Neural cell (in vitro differentiated cells): ENCODE data around the gene TRIO. TPM values are rescaled to one million over a fixed set of nuclear protein-coding genes. Genes with fewer than 3 reads are reported as not detected.

Experiments used
- H2AFZ ChIP-seq: fragments of 200-600, 300-800 bp; sonication (generic), shearing (Covaris generic); 2 replicates; pipeline ENCODE4 v1.6.0; 2014; ENCODE audit warnings: low read depth, mild to moderate bottlenecking, antibody characterized with exemption, low read length, moderate library complexity
- H3F3A ChIP-seq: fragments of 200-600 bp; shearing (Covaris generic); 2 replicates; pipeline ENCODE4 v1.6.1; 2016; ENCODE audit warnings: mild to moderate bottlenecking, moderate library complexity, mixed read lengths, antibody characterized with exemption, low read length; ENCODE audit not compliant: insufficient read depth, poor library complexity, severe bottlenecking
- H3K27ac ChIP-seq: fragments of 200-600, 300-800 bp; sonication (generic), shearing (Covaris generic); 2 replicates; pipeline ENCODE4 v1.5.1; 2014; ENCODE audit warnings: mild to moderate bottlenecking, low read length, moderate library complexity
- H3K27me3 ChIP-seq: fragments of 300-800, 200-600 bp; sonication (generic), shearing (Covaris generic); 2 replicates; pipeline ENCODE4 v1.6.0; 2014; ENCODE audit warnings: mild to moderate bottlenecking, low read depth, low read length, moderate library complexity; ENCODE audit not compliant: insufficient read depth
- H3K36me3 ChIP-seq: fragments of 300-800, 200-600 bp; sonication (generic), shearing (Covaris generic); 2 replicates; pipeline ENCODE4 v1.5.1; 2014; ENCODE audit warnings: mild to moderate bottlenecking, antibody characterized with exemption, low read length, moderate library complexity; ENCODE audit not compliant: insufficient read depth
- H3K4me2 ChIP-seq: fragments of 300-800, 200-600 bp; sonication (generic), shearing (Covaris generic); 2 replicates; pipeline ENCODE4 v1.6.0; 2014; ENCODE audit warnings: mild to moderate bottlenecking, low read length
- H3K4me3 ChIP-seq: fragments of 300-800, 200-600 bp; sonication (generic), shearing (Covaris generic); 2 replicates; pipeline ENCODE4 v1.5.1; 2014; ENCODE audit warnings: mild to moderate bottlenecking, low read length, moderate library complexity
- H3K79me2 ChIP-seq: fragments of 200-600 bp; shearing (Covaris generic); replicated peaks from 2 replicates; pipeline ENCODE4 v1.6.0; 2014; ENCODE audit warnings: mild to moderate bottlenecking, low read length, moderate library complexity; ENCODE audit not compliant: insufficient read depth
- H3K9ac ChIP-seq: fragments of 300-800, 200-600 bp; sonication (generic), shearing (Covaris generic); 2 replicates; pipeline ENCODE4 v1.6.1; 2016; ENCODE audit warnings: mild to moderate bottlenecking, low read length, mixed read lengths
- H3K9me2 ChIP-seq: fragments of 200-600 bp; shearing (Covaris generic); 2 replicates; pipeline ENCODE4 v1.6.1; 2016; ENCODE audit warnings: mild to moderate bottlenecking, low read length, mixed read lengths; ENCODE audit not compliant: insufficient read depth
- H3K9me3 ChIP-seq: fragments of 200-600, 300-800 bp; sonication (generic), shearing (Covaris generic); 2 replicates; pipeline ENCODE4 v1.6.1; 2016; ENCODE audit warnings: mild to moderate bottlenecking, mixed run types, low read length, moderate library complexity, mixed read lengths
- H4K20me1 ChIP-seq: fragments of 200-600 bp; shearing (Covaris generic); 2 replicates; pipeline ENCODE4 v1.6.1; 2016; ENCODE audit warnings: mild to moderate bottlenecking, mixed run types; ENCODE audit not compliant: insufficient read depth
- EP300 ChIP-seq: fragments of 450-650 bp; conservative IDR thresholded peaks from 2 replicates; pipeline ENCODE4 v1.6.1; 2014; ENCODE audit warnings: antibody characterized with exemption, mild to moderate bottlenecking, moderate library complexity; ENCODE audit not compliant: poor library complexity, severe bottlenecking
- EZH2 ChIP-seq: fragments of 200-600, 300-800 bp; shearing (Covaris generic), sonication (generic); IDR thresholded peaks from 2 replicates; pipeline ENCODE4 v1.6.1; 2014; ENCODE audit warnings: antibody characterized with exemption, low read length, borderline replicate concordance, mild to moderate bottlenecking; ENCODE audit not compliant: insufficient read depth, poor library complexity, severe bottlenecking
- MXI1 ChIP-seq: fragments of 450-650 bp; conservative IDR thresholded peaks from 2 replicates; pipeline ENCODE4 v1.6.1; 2014; ENCODE audit warnings: antibody characterized with exemption, mild to moderate bottlenecking; ENCODE audit not compliant: poor library complexity, severe bottlenecking
- POLR2AphosphoS5 ChIP-seq: IDR thresholded peaks from 2 replicates; pipeline ENCODE4 v1.6.1; 2012
- RAD21 ChIP-seq: fragments of 450-650 bp; conservative IDR thresholded peaks from 2 replicates; pipeline ENCODE4 v1.6.1; 2014; ENCODE audit warnings: antibody characterized with exemption, mild to moderate bottlenecking, moderate library complexity
- REST ChIP-seq: IDR thresholded peaks from 2 replicates; pipeline ENCODE4 v1.6.1; 2012; ENCODE audit warnings: borderline replicate concordance
- SMC3 ChIP-seq: fragments of 450-650 bp; conservative IDR thresholded peaks from 2 replicates; pipeline ENCODE4 v1.6.1; 2014; ENCODE audit warnings: antibody characterized with exemption, mild to moderate bottlenecking, moderate library complexity; ENCODE audit not compliant: poor library complexity
- TAF1 ChIP-seq: IDR thresholded peaks from 2 replicates; pipeline ENCODE4 v1.6.1; 2012; ENCODE audit warnings: low read depth
- polyA plus RNA-seq: library from polyadenylated mRNA; depleted of rRNA; stranded (reverse); fragments of >200 nt; gene quantifications from 2 replicates; pipeline ENCODE4 v1.2.3, GENCODE V29; 2014
- TF ChIP-seq, protein P1 (sequence below): fragments of 450-650 bp; IDR thresholded peaks from 2 replicates; pipeline ENCODE4 v1.5.1; 2014; ENCODE audit warnings: antibody characterized with exemption, mild to moderate bottlenecking, moderate library complexity; ENCODE audit not compliant: poor library complexity, severe bottlenecking

TRIO gene
- polyA plus RNA-seq, 1 donor from 2014 or later = 168 TPM

DNA sequence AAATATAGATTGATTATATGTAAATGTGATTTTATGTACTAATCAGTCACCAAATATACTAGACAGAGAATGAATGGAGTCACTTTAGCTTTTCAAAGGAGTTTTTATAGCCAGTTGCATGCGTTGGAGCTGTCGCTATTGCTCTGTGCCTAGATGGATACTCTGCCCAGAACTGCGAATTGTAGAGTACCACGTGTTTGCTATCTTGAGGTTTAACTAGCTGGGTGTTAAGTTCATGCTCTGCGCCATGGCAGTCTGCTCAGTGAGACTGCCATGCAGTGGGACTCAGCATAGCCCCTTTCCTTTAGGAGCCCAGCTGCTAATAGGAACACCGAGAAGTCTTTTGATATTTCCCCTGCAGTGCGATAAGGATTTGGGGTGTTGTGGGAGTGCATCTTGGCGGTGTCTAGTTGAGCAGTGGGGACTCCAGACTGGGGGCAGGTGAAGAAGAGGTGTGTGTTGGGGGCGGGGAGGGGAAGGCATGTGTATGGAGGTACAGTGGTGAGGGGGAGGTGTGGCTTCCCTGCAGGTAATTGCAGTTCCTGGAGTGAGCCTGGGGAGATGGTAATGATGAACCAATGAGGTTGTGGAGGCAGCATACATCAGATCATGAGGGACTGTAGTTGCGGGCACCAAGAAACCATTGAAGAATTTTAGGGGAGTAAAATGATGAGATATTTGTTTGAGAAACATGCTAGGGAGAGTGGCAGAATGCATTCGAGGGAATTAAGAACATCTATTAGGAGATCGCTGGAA lies 118.9 kb downstream of the TRIO start:
- H3K27ac ChIP-seq = no peak overlapping the region
- H3K4me2 ChIP-seq = no peak overlapping the region
- no peaks in the 10 kb centered on the region for H3K9me2 ChIP-seq
- TF ChIP-seq RAD21 (no peak), POLR2AphosphoS5 (no peak), TAF1 (no peak)
- no peaks in the 10 kb centered on the region for H3K36me3 ChIP-seq
- no peak overlapping the region for H2AFZ ChIP-seq
- no peak overlapping the region for H3K4me3 ChIP-seq
- no peaks in the 10 kb centered on the region for H4K20me1 ChIP-seq
- no peaks in the 10 kb centered on the region for H3F3A ChIP-seq
- no peak overlapping the region for H3K9ac ChIP-seq
- H3K79me2 ChIP-seq = peaks cover 96% of the 10 kb centered on the region
- H3K27me3 ChIP-seq = no peaks in the 10 kb centered on the region
- H3K9me3 ChIP-seq = no peaks in the 10 kb centered on the region

GRCh38 chr5:14263113-14263512 lies 120.0 kb downstream of the TRIO start:
- no peaks in the 10 kb centered on the region for H4K20me1 ChIP-seq
- H3K9me3 ChIP-seq = no peaks in the 10 kb centered on the region
- no peak overlapping the region for H3K4me2 ChIP-seq
- no peak overlapping the region for H3K27ac ChIP-seq
- H3K27me3 ChIP-seq = no peaks in the 10 kb centered on the region
- no peak for TF ChIP-seq EP300
- H2AFZ ChIP-seq = no peak overlapping the region
- no peaks in the 10 kb centered on the region for H3K9me2 ChIP-seq
- H3K4me3 ChIP-seq = no peak overlapping the region
- H3K36me3 ChIP-seq = no peaks in the 10 kb centered on the region
- no peak overlapping the region for H3K9ac ChIP-seq
- peaks cover 96% of the 10 kb centered on the region for H3K79me2 ChIP-seq
- H3F3A ChIP-seq = no peaks in the 10 kb centered on the region

- no peaks in the 10 kb centered on the region for H3K36me3 ChIP-seq
- H2AFZ ChIP-seq = no peak overlapping the region
- no peak overlapping the region for H3K4me3 ChIP-seq
- TF ChIP-seq SMC3 (no peak), RAD21 (no peak), POLR2AphosphoS5 (no peak), TAF1 (no peak), REST (no peak), MXI1 (no peak), EP300 (no peak), EZH2 (no peak)
- TF ChIP-seq, protein P1, sequence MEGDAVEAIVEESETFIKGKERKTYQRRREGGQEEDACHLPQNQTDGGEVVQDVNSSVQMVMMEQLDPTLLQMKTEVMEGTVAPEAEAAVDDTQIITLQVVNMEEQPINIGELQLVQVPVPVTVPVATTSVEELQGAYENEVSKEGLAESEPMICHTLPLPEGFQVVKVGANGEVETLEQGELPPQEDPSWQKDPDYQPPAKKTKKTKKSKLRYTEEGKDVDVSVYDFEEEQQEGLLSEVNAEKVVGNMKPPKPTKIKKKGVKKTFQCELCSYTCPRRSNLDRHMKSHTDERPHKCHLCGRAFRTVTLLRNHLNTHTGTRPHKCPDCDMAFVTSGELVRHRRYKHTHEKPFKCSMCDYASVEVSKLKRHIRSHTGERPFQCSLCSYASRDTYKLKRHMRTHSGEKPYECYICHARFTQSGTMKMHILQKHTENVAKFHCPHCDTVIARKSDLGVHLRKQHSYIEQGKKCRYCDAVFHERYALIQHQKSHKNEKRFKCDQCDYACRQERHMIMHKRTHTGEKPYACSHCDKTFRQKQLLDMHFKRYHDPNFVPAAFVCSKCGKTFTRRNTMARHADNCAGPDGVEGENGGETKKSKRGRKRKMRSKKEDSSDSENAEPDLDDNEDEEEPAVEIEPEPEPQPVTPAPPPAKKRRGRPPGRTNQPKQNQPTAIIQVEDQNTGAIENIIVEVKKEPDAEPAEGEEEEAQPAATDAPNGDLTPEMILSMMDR = no peak
- H3K79me2 ChIP-seq = peaks cover 96% of the 10 kb centered on the region
- no peak overlapping the region for H3K9ac ChIP-seq
- no peaks in the 10 kb centered on the region for H3K9me3 ChIP-seq
- H3K27ac ChIP-seq = no peak overlapping the region
- H3K4me2 ChIP-seq = no peak overlapping the region
- no peaks in the 10 kb centered on the region for H3K27me3 ChIP-seq
- H3F3A ChIP-seq = no peaks in the 10 kb centered on the region
- H4K20me1 ChIP-seq = no peaks in the 10 kb centered on the region
- no peaks in the 10 kb centered on the region for H3K9me2 ChIP-seq
These were observed 120.6 kb downstream of the TRIO start for GRCh38 chr5:14263699-14264098.
